ENCODE data around the gene PRTN3. TPM values are rescaled to one million over a fixed set of nuclear protein-coding genes. Genes with fewer than 3 reads are reported as not detected.

PRTN3 gene
- total RNA-seq, 1 donor from 2014 or later = not detected

- peak; percentile 77 for DNase-seq (ENCODE audit: extremely low read depth, low read depth, low spot score)
Observed at GRCh38 chr19:892894-893689, 52.3 kb downstream of the PRTN3 start, which contains the start of the genes MED16 and RNU6-9. Gene MED16 (minus strand): TSS chr19:893187. CDS start chr19:891131, 2,056 bp downstream. Gene RNU6-9 (plus strand): TSS chr19:893484.

DNA sequence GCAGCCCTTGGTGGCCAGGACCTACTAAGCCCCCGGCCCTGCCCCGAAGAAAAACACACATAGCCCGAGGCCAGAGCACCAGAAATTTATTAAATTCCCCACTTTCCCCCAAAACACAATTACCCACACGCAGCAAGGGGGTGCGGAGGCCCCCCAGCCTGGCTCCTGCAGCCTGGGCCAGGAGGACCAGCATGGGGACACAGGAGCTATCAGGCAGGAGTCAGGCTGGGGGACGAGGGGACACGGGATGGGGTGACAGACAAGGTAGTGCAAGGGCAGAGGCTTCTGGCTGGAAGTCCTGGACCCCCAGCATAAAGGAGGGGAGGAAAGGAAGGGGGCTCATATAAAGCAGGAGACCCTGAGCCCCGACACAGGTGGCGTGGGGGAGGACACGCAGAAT is 55.6 kb downstream of the PRTN3 start:
- no peak for DNase-seq (ENCODE audit: extremely low read depth, low read depth, low spot score)

DNA sequence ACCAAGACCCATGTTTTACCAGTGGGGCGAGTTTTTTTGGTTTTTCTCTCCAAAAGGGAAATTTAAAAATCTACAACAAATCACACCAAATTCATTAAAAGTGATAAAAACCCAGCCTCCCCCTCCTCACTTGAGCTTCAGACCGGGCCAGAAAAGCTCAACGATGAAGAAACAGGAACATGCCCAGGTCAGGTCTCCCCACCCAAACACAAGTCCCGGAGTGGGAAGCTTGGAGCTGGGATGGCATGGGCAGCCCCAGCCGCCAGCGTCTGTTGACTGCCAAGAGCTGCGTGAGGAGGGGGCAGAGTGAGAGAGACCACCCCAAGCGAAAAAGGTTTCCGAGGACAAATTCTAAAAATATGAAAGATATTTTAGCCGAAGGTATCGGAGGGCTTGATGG is 56.2 kb downstream of the PRTN3 start:
- no peak for DNase-seq (ENCODE audit: extremely low read depth, low read depth, low spot score)

DNA sequence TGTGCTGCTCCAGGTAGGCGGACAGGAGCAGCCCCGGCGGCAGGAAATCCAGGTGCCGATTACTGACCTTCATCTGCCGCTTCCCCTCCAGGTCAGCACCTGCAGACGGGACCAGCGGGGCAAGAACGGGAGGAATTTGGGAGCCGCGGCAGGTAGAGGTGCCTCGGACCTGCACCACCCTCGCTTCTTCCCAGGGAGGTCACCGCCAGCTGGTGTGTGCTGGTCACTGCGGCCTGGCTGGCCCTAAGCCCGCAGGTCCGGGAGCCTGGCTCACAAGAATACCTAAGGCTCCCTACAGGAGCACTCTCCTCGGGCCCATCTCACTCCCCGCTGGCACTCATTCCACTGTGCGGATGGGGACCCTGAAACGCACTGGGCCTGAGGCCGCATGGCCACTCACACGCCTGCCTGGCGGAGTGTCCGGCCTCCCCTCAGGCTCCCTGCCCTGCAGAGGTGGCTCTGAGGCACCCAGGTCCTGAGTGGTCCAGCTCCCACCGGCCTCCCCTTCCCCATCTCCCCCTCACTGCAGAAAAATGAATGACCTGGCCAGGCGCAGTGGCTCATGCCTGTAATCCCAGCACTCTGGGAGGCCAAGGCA is 56.7 kb downstream of the PRTN3 start:
- DNase-seq (ENCODE audit: extremely low read depth, low read depth, low spot score) = no peak

Other genes starting within 250 kb of the PRTN3 start
- 30.0 and 56.7 TPM in 2 replicates for gene POLRMT, start 207.5 kb upstream of the PRTN3 start, total RNA-seq
- 0.35 TPM in 1 of 2 replicates, not detected in the other for gene FGF22, start 201.1 kb upstream of the PRTN3 start, total RNA-seq
- gene RNF126, start 177.8 kb upstream of the PRTN3 start, total RNA-seq = 86.3 and 108 TPM in 2 replicates
- 171 and 280 TPM in 2 replicates for gene FSTL3, start 164.6 kb upstream of the PRTN3 start, total RNA-seq
- gene PRSS57, start 145.5 kb upstream of the PRTN3 start, total RNA-seq = 2.2 TPM in 1 of 2 replicates, not detected in the other
- gene PALM, start 132.1 kb upstream of the PRTN3 start, total RNA-seq = 48.9 and 52.8 TPM in 2 replicates
- 0.18 and 1.0 TPM in 2 replicates for gene MISP, start 89.9 kb upstream of the PRTN3 start, total RNA-seq
- gene PTBP1, start 43.5 kb upstream of the PRTN3 start, total RNA-seq = 252 and 331 TPM in 2 replicates
- 2.3 and 7.5 TPM in 2 replicates for gene PLPPR3, start 19.0 kb upstream of the PRTN3 start, total RNA-seq
- not detected in 2 replicates for gene AZU1, start 13.2 kb upstream of the PRTN3 start, total RNA-seq
- not detected in 2 replicates for gene ELANE, start 11.3 kb downstream of the PRTN3 start, total RNA-seq
- 0.24 and 1.2 TPM in 2 replicates for gene CFD, start 18.7 kb downstream of the PRTN3 start, total RNA-seq
- gene MED16, start 52.2 kb downstream of the PRTN3 start, total RNA-seq = 48.2 and 57.1 TPM in 2 replicates
- gene RNU6-9, start 52.5 kb downstream of the PRTN3 start, total RNA-seq = not detected in 2 replicates
- 63.2 and 75.7 TPM in 2 replicates for gene R3HDM4, start 72.2 kb downstream of the PRTN3 start, total RNA-seq
- 0.12 TPM in 1 of 2 replicates, not detected in the other for gene KISS1R, start 76.3 kb downstream of the PRTN3 start, total RNA-seq
- 14.2 and 14.7 TPM in 2 replicates for gene ARID3A, start 85.0 kb downstream of the PRTN3 start, total RNA-seq
- gene WDR18, start 143.3 kb downstream of the PRTN3 start, total RNA-seq = 56.8 and 78.7 TPM in 2 replicates
- 8.3 and 12.4 TPM in 2 replicates for gene GRIN3B, start 159.4 kb downstream of the PRTN3 start, total RNA-seq
- 167 and 260 TPM in 2 replicates for gene TMEM259, start 180.1 kb downstream of the PRTN3 start, total RNA-seq
- not detected in 2 replicates for gene RNU6-2, start 180.5 kb downstream of the PRTN3 start, total RNA-seq
- gene CNN2, start 185.6 kb downstream of the PRTN3 start, total RNA-seq = 271 and 285 TPM in 2 replicates
- 11.8 and 13.3 TPM in 2 replicates for gene ABCA7, start 199.1 kb downstream of the PRTN3 start, total RNA-seq
- gene ARHGAP45, start 226.2 kb downstream of the PRTN3 start, total RNA-seq = 23.0 and 27.0 TPM in 2 replicates